K562 (cell line): Measurements from ENCODE around the gene FKBP9. TPM values are rescaled to one million over a fixed set of nuclear protein-coding genes. Genes with fewer than 3 reads are reported as not detected.

Source experiments
- ATAC-seq: fragments of 200-7000 bp; cut with Tn5 transposase; 3 replicates; pipeline ENCODE4 v1.9.1; 2020; ENCODE audit warnings: moderate library complexity
- BruUV-seq: library from RNA; stranded (reverse); fragments of 400-500 nt; replicated peaks from 2 replicates; lab custom pipeline; 2021; lab: Mats Ljungman, UMichigan
- CTCF ChIA-PET: fragments of 300-600 bp; formaldehyde crosslinking; extraction: SDS; loops from one replicate; lab custom pipeline; 2021; ENCODE audit warnings: low intra/inter-chr PET ratio; lab: Yijun Ruan, JAX
- POLR2A ChIA-PET: fragments of 300-600, 350-650 bp; sonication (Branson Sonifier 250); formaldehyde crosslinking; extraction: SDS; loops from one replicate; lab custom pipeline; 2021; ENCODE audit warnings: antibody characterized with exemption, inconsistent platforms; lab: Yijun Ruan, JAX
- DNase-seq, 4 experiments: peaks; one replicate each; pipeline versions ENCODE4 v3.0.0 to v3.0.0-alpha.2; 2011 to 2018; ENCODE audit warnings: low spot score in 3 of 4, mixed read lengths in 3 of 4; ENCODE audit errors: extremely low read depth in 1 of 4
- FAIRE-seq: peaks from 2 replicates; lab custom pipeline; 2011; peaks lifted over from hg19 to GRCh38; lab: Jason Lieb, UNC
- H2AFZ ChIP-seq: 2 replicates; pipeline ENCODE4 v1.6.0; 2011; ENCODE audit warnings: low read depth, low read length, control low read depth, inconsistent platforms
- H3K27ac ChIP-seq: fragments of 200-600 bp; 3 replicates; pipeline ENCODE4 v1.8.0; 2011; ENCODE audit warnings: low read depth, mild to moderate bottlenecking, control low read depth, inconsistent platforms, low read length, moderate library complexity, mixed read lengths; ENCODE audit errors: extremely low read depth
- H3K27me3 ChIP-seq, 2 experiments: fragments of 300-600 bp in 1 of 2; 2 replicates in 1 of 2; 3 replicates in 1 of 2; pipeline versions ENCODE4 v1.6.0 to v1.8.0; 2011; ENCODE audit warnings: inconsistent platforms in 2 of 2, low read length in 2 of 2, mild to moderate bottlenecking in 1 of 2, mixed read lengths in 1 of 2, moderate library complexity in 1 of 2; ENCODE audit not compliant: control insufficient read depth in 2 of 2, insufficient read depth in 2 of 2
- H3K36me3 ChIP-seq: fragments of 300-600 bp; 3 replicates; pipeline ENCODE4 v1.8.0; 2011; ENCODE audit warnings: mild to moderate bottlenecking, low read length, inconsistent platforms; ENCODE audit not compliant: control insufficient read depth, insufficient read depth
- H3K4me1 ChIP-seq, 2 experiments: fragments of 200-600 bp in 1 of 2; replicated peaks in 1 of 2; 2 replicates in 1 of 2; 3 replicates in 1 of 2; pipeline versions ENCODE4 v1.5.1 to v1.8.0; 2011; ENCODE audit warnings: inconsistent platforms in 2 of 2, low read length in 2 of 2, mild to moderate bottlenecking in 1 of 2, mixed read lengths in 1 of 2, moderate library complexity in 1 of 2; ENCODE audit not compliant: control insufficient read depth in 2 of 2, insufficient read depth in 2 of 2
- H3K4me2 ChIP-seq: 2 replicates; pipeline ENCODE4 v1.6.1; 2011; ENCODE audit warnings: low read length, control low read depth, inconsistent platforms, mixed read lengths; ENCODE audit not compliant: insufficient read depth
- H3K4me3 ChIP-seq: fragments of 200-600 bp; sonication (generic), shearing (Covaris generic); 2 replicates; pipeline ENCODE4 v1.5.1; 2016; ENCODE audit warnings: control low read depth, inconsistent platforms
- H3K79me2 ChIP-seq: fragments of 200-600 bp; 3 replicates; pipeline ENCODE4 v1.8.0; 2011; ENCODE audit warnings: low read length, inconsistent platforms; ENCODE audit not compliant: control insufficient read depth, insufficient read depth
- H3K9ac ChIP-seq, 2 experiments: 2 replicates each; pipeline versions ENCODE4 v1.6.0 to v1.6.1; 2011; ENCODE audit warnings: low read depth in 2 of 2, low read length in 2 of 2, control low read depth in 1 of 2, inconsistent platforms in 1 of 2, mild to moderate bottlenecking in 1 of 2, mixed read lengths in 1 of 2; ENCODE audit not compliant: insufficient read depth in 1 of 2
- H3K9me1 ChIP-seq: one replicate; pipeline ENCODE4 v1.6.0; 2011; ENCODE audit warnings: inconsistent platforms, mild to moderate bottlenecking, low read length, moderate library complexity; ENCODE audit not compliant: control insufficient read depth, insufficient read depth
- H3K9me3 ChIP-seq: replicated peaks from 2 replicates; pipeline ENCODE4 v1.5.1; 2011; ENCODE audit warnings: low read depth, low read length, inconsistent platforms; ENCODE audit not compliant: control insufficient read depth, insufficient read depth
- H4K20me1 ChIP-seq: replicated peaks from 2 replicates; pipeline ENCODE4 v1.6.1; 2011; ENCODE audit warnings: low read length, inconsistent platforms, mixed read lengths; ENCODE audit not compliant: control insufficient read depth, insufficient read depth
- ARID4B ChIP-seq: sonication (generic); formaldehyde crosslinking; IDR thresholded peaks from 2 replicates; pipeline ENCODE4 v1.8.0; 2022; ENCODE audit warnings: mild to moderate bottlenecking, missing genetic modification reagents
- BRF1 ChIP-seq: IDR thresholded peaks from 3 replicates; pipeline ENCODE4 v1.6.1; 2011; ENCODE audit warnings: borderline replicate concordance, mild to moderate bottlenecking; ENCODE audit not compliant: insufficient read length; ENCODE audit errors: extremely low read depth
- GATA2 ChIP-seq: sonication (generic); formaldehyde crosslinking; IDR thresholded peaks from 2 replicates; pipeline ENCODE4 v1.4.0; 2020; ENCODE audit warnings: mild to moderate bottlenecking, missing genetic modification reagents
- GTF2F1 ChIP-seq: IDR thresholded peaks from 2 replicates; pipeline ENCODE4 v1.6.1; 2011; ENCODE audit warnings: low read depth, low read length, improper control_type of control experiment
- HDAC8 ChIP-seq: fragments of 450-650 bp; IDR thresholded peaks from 2 replicates; pipeline ENCODE4 v1.6.1; 2016; ENCODE audit warnings: mild to moderate bottlenecking, missing genetic modification characterization, moderate library complexity, missing compliant biosample characterization
- PHF21A ChIP-seq: fragments of 450-650 bp; IDR thresholded peaks from 2 replicates; pipeline ENCODE4 v1.6.1; 2017; ENCODE audit warnings: low read depth, borderline replicate concordance
- PHF8 ChIP-seq: fragments of 200-600 bp; sonication (generic); IDR thresholded peaks from 2 replicates; pipeline ENCODE4 v1.6.1; 2012; ENCODE audit warnings: mixed run types, mild to moderate bottlenecking, inconsistent platforms, low read length, moderate library complexity, borderline replicate concordance
- POU5F1 ChIP-seq: fragments of 150-350 bp; IDR thresholded peaks from 2 replicates; pipeline ENCODE4 v1.6.1; 2014; ENCODE audit warnings: borderline replicate concordance, low read length, low read depth, mild to moderate bottlenecking; ENCODE audit not compliant: partially characterized antibody
- SMC3 ChIP-seq: conservative IDR thresholded peaks from 2 replicates; pipeline ENCODE4 v1.6.1; 2011; ENCODE audit warnings: low read depth, low read length, improper control_type of control experiment; ENCODE audit not compliant: insufficient read depth
- THRB ChIP-seq: fragments of 450-650 bp; formaldehyde crosslinking; conservative IDR thresholded peaks from 2 replicates; pipeline ENCODE4 v1.4.0; 2022; ENCODE audit warnings: mild to moderate bottlenecking, missing genetic modification characterization
- ZC3H8 ChIP-seq: fragments of 450-650 bp; IDR thresholded peaks from 2 replicates; pipeline ENCODE4 v1.6.1; 2017
- ZNF785 ChIP-seq: fragments of 250-450 bp; sonication (Bioruptor Pico); IDR thresholded peaks from 2 replicates; pipeline ENCODE4 v1.4.0; 2020; ENCODE audit warnings: mild to moderate bottlenecking
- ZNF830 ChIP-seq: fragments of 250-450 bp; sonication (Bioruptor Pico); IDR thresholded peaks from 2 replicates; pipeline ENCODE4 v1.5.0; 2021; ENCODE audit warnings: mild to moderate bottlenecking
- WGBS: fragments of 100-300 bp; shearing (Covaris generic); methylation state at CpG from one replicate; pipeline ENCODE4 v1.1.6; 2016; ENCODE audit warnings: low coverage, mixed read lengths; ENCODE audit not compliant: insufficient coverage; ENCODE audit errors: missing lambda C conversion rate; 5-methylcytosine and 5-hydroxymethylcytosine counted together
- in situ Hi-C: fragments of 300-500 bp; cut with MboI; formaldehyde crosslinking; loops from 4 replicates; pipeline ENCODE4 v1.15.0; 2018; ENCODE audit warnings: inconsistent platforms, mixed read lengths
- intact Hi-C: fragments of 100-400 bp; cut with micrococcal nuclease; formaldehyde crosslinking; loops from 2 replicates; pipeline ENCODE4 v1.14.2; 2022
- polyA plus RNA-seq, 8 experiments: library from polyadenylated mRNA; depleted of rRNA in 4 of 8; stranded (reverse) in 5 of 8; unstranded in 3 of 8; fragments of >200 nt; fragmentation: Nextera tagmentation in 2 of 8; fragmentation: Illumina TruSeq in 1 of 8; extraction: Ambion mirVana in 2 of 8; extraction: Trizol in 1 of 8; gene quantifications; 2 replicates each; pipeline versions ENCODE4 v1.2.1 to v1.2.3, GENCODE V29; 2011 to 2014; ENCODE audit warnings: inconsistent platforms in 1 of 8, missing spikeins in 1 of 8
- total RNA-seq, 7 experiments: library from RNA; depleted of rRNA in 6 of 7; stranded (reverse); fragments of >200 nt in 6 of 7; fragmentation: Illumina TruSeq in 2 of 7; extraction: Trizol in 2 of 7; gene quantifications; 2 replicates each; pipeline versions ENCODE4 v1.2.1 to v1.2.3, GENCODE V29; 2011 to 2021; ENCODE audit warnings: low replicate concordance in 1 of 7

Gene FKBP9
- total and polyA plus RNA-seq, 9 of the 15 experiments (the other 6 are each of a cell fraction or from before 2014, with no cell fraction given), result 5.9 to 23.7 (median 15.8) TPM

- intact Hi-C loops, result loop anchor here (10.0 kb wide), 1 partner anchor 289 kb away; no protein-coding TSS in a partner anchor
- in situ Hi-C loops, result no loop called here
- ATAC-seq (no peak; the same call in 2 of the 3 replicates), FAIRE-seq (no peak), DNase-seq (no peak)
- Histone ChIP-seq H3K4me3 (no peak overlapping the region), H2AFZ (no peak overlapping the region), H4K20me1 (no peaks in the 10 kb centered on the region), H3K4me1 (peaks cover 5 to 14% of the 10 kb centered on the region in 2 experiments; a peak in 4 of 5 replicates), H3K9me3 (no peaks in the 10 kb centered on the region), H3K9ac (no peak overlapping the region), H3K9me1 (no peaks in the 10 kb centered on the region), H3K79me2 (peaks cover 98% of the 10 kb centered on the region), H3K27ac (peak overlapping the region; percentile 44; the same call in 2 of the 3 replicates), H3K4me2 (no peak overlapping the region), H3K36me3 (peaks cover 18% of the 10 kb centered on the region; the same call in 2 of the 3 replicates), H3K27me3 (no peaks in the 10 kb centered on the region)
- 13% methylated on average over 1 of the region's 1 CpG for WGBS
- ChIA-PET POLR2A (interaction anchor here (0.9 to 4.4 kb wide), 3 partner anchors 8 to 13 kb away, joined by 4 to 33 read pairs (median 6); partner anchors contain the start of gene NT5C3A), CTCF (no interaction called here)
- BruUV-seq, result no TSS peak
- TF ChIP-seq POU5F1 (no peak), GATA2 (CRISPR knock-in tag) (no peak), ARID4B (no peak), HDAC8 (no peak), GTF2F1 (no peak), PHF8 (no peak), ZC3H8 (no peak), ZNF830 (no peak), ZNF785 (CRISPR knock-in tag) (no peak), BRF1 (no peak), PHF21A (no peak), SMC3 (no peak), THRB (no peak)
Observed at GRCh38 chr7:33053721-33054120, 96.5 kb downstream of the FKBP9 start.
